Hypothalamus (tissue), 51 donors: ENCODE results near the gene OSBPL8.

ENCODE experiments used
- DNase-seq, 51 donors: peaks; one replicate each; lab custom pipeline; 2025; lab: John Stamatoyannopoulos, UW

The OSBPL8 gene

DNA sequence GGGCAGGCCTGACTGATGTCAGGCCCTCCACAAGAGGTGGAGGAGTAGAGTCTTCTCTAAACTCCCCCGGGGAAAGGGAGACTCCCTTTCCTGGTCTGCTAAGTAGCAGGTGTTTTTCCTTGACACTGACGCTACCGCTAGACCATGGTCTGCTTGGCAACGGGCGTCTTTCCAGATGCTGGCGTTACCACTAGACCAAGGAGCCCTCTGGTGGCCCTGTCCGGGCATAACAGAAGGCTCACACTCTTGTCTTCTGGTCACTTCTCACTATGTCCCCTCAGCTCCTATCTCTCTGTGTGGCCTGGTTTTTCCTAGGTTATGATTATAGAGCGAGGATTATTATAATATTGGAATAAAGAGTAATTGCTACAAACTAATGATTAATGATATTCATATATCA lies 86.7 kb downstream of the OSBPL8 start:
- DNase-seq = peak in 1 of 51 donors; percentile 9

- DNase-seq = no peak
These were observed 88.0 kb downstream of the OSBPL8 start for GRCh38 chr12:76471579-76471978.

DNA sequence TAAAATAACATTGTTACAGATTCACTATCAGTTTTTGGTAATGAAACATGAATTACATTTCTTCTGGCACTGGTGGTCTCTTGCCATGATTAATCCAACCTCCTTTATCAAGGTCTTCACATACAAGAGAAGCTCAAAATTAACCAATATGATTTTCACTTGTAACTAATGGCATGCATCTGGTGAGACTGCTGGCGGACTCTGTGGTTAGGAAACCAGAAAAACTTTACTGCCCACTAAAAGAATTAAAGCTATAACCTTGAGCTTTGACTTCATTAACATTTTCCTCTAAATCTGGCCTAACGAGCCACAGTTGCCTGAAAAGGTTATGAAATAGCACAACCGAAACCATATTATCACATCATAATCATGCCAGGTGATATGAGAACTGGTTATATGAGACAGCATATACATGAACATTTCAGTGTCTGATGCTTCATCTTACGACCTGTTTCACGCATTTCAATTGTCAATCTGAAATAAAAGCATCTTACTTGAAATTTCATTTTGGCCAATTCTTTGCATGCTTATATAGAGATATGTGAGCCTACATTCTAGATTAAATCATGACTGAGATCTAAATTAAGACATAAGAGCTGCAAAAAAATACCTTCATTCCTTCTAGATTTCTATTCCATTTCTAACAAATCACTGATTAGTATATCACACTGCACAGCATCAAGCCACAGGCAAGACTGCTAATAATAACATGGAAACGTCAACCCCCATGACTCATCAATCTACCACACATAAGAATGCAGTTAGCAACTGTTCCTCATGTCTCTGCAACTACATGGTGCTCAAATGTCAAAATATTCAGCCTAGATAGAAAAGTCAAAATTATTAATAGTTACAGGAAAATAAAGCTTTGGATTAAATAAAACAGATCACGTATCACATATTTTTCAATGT lies 89.3 kb downstream of the OSBPL8 start:
- peak in 1 of 51 donors; percentile 39 for DNase-seq

DNA sequence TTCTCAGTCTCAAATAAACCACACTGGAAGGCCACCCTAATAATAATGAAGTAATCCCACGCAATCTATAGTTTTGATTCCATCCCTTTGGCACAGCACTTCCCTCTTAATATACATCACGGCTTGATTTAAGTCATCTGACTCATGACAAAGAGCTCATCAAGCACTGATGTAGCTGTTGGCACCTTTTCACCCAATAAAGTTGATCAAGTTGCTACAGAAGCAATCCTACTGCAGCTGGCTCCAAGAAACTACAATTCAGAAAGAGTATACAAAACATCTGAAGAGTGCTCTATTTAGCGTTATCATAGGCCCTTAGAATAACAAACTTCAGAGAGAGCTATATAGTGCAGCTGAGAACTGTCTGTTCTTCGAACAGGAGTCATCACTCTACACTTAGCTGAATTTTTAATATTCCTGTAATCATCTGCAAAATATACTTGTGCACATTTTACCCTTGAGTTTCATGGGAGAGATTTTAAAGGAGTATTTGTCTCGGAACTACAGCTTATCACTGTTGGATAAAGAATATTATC lies 94.9 kb downstream of the OSBPL8 start:
- no peak for DNase-seq

DNA sequence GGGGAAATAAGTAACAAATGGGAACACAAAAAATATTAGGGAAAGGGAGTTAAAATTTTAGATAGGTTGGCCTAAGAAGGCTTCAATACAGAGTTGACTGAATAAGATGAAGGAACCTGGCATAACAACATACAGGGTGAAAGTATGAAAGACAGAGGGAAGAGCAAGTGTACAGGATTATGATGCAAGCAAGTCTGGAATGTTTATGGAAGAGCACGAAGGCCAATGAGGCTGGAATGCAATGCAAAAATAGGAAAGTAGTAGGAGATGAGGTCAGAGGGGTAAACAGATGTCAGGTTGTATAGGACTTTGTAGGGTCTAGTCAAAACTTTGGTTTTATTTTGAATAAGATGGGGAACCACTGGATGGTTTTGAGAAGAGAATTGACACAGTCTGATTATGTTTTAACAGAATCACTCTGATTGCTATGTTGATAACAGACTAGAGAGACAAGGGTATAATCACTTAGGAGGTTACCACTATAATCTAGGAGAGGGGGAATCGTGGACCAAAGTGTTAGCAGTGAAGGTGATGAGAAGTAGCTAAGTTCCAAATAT lies 96.8 kb downstream of the OSBPL8 start:
- no peak for DNase-seq

DNA sequence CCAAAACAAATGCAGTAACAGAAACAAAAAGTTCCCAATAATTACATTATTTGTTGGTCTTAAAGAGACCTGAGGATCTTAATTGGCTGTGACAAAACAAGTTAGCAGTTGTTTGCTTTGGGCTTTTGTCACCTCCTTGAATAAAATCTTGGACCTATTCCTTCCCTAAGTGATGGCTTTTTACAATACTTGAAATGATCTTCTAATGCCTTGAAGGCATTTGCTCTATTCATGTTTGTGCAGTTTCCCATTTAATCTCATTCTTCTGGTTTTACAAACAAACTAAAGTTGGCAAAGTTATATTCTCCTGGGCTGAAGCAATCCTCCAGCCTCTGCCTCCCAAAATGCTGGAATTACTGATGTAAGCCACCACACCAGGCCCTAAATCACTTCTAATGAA lies 98.8 kb downstream of the OSBPL8 start:
- DNase-seq = no peak

GRCh38 chr12:76457818-76458217 lies 101.8 kb downstream of the OSBPL8 start:
- no peak for DNase-seq

DNA sequence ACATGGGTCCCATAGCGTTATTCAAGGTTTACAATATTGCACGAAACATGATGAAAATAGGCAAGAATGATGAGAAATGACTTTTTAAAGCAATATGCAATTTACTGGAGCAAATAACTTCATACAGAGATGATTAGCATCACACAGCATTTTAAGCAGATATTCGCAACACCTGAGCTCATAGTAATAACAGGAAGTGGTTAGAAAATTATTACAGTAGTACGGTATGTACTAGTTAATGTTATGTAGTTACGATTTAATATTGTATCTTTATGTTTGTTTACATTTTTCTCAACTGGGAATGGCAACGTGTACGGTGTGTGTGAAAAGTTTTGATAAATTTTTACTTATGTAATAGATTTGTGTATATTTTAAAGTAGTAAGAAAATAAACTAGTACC lies 102.6 kb downstream of the OSBPL8 start:
- no peak for DNase-seq

DNA sequence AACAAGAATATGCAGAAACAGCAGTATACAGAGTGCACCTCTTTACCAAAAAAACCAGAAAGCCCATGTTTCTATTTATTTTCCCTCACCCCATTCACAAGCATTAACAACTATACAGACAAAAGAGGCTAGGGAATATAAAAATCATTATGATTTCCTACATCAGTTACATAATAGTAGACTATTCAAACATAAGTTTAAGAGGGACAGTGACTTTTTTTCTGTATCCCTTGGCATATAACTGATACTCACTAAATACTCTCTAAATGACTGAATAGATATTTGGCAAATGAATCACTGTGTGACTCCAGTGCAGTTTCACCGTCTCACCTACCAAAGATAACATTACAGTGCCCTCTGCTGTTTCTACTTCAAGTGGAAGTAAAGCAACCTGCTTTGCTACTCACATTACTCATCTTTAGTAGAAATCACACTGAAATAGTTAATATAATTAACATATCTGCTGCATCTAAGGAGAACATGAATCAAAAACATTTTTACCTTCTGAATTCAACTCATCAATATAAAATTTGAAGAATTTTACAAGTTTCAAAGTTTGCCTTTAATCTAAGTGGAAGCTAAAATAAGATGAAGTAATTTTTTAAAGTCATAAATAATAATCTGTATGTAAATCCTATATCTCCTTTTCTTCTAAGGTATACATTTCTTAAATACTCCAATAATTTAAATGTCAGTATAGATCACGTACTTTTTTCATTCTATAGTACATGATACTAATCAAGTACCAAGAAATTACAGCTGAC lies 103.8 kb downstream of the OSBPL8 start:
- DNase-seq = peak in 2 of 51 donors; percentile 0 to 33

DNA sequence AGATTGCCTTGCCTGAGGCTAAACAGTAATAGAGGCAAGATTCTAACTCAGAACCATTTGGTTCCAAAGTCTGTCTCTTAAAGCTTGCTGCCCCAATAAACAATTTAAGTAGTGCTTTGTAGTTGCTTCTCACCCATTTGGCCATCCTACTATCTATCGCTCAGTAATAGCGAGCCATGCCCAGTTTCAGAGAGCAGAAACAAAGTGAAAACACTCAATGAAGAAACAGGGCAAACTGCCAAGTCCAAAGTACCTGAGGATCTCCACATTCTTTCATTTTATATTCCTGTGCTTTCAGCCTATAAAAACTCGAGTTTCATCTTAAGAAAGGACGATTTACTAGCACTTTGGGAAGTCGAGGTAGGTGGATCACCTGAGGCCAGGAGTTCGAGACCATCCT lies 108.0 kb downstream of the OSBPL8 start:
- DNase-seq = no peak

- DNase-seq = no peak
These were observed 108.9 kb downstream of the OSBPL8 start for GRCh38 chr12:76450690-76451089.

DNA sequence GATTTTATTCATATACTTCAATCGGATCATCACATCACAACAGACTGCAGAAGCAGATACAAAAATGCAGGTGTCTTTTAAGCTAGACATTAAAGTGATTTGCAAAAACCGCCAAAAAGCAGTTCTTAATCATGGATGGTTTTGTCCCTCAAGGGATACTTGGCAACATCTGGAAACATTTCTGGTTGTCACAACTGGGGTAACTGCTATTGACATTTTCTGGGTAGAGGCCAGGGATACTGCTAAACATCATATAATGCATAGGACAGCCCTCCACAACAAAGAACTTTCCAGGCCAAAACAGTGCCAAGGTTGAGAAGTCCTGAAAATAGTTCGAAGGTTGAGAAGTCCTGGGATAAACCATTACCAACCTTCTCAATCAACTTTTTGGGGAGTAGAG lies 109.6 kb downstream of the OSBPL8 start:
- DNase-seq = no peak

DNA sequence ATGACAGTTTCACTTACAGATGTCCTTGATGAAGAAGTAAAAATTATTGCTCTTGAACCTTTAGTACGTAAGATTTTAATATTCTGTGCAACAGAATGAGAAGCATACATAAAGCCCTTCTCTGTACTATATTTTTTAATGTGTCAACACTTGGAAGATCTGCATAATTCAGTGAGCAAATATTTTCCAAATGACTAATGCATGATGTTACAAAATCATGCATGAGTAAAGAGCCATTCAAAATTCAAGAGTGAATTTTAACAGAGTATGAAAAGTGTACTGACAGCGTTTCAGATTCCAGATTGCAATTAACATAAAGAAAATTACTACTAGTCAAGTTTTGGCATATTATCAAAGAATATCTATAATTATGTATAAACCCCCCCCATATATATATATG lies 110.0 kb downstream of the OSBPL8 start:
- no peak for DNase-seq

DNA sequence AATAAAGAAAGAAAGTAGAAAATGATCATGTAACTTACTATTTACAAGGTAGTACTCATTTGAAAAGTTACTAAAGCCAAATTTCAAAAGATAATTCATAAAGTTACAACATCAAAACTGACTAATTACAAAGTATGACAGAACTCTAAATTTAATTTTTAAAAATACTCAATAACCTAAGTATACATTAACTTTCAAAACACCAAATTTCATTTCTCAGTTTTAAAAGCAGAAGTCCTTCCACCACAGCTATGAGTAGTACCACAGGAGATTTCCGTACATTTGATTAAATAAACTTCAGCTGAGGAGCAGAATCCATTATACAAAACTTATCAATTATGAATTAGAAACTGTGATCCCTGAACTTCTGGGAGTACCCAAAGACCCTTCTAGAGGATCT lies 110.6 kb downstream of the OSBPL8 start:
- DNase-seq = no peak

DNA sequence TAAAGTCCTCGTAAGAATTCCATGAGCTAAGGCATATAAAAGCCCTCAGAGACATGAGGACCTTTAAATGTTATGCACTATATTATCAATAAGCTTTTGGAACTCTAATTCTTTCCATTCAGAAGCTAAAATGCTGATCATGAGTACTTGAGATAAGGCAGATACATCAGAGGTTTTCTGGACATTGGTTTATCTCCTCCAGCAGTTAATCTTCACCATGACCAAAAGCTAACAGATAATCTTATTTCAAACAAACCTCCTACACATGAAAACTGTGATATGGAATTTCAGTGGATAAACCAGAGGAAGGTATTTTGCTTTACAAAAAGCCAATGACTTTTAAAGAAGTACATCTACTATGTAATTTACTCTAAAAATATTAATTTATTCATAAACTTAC lies 113.5 kb downstream of the OSBPL8 start:
- DNase-seq = no peak

DNA sequence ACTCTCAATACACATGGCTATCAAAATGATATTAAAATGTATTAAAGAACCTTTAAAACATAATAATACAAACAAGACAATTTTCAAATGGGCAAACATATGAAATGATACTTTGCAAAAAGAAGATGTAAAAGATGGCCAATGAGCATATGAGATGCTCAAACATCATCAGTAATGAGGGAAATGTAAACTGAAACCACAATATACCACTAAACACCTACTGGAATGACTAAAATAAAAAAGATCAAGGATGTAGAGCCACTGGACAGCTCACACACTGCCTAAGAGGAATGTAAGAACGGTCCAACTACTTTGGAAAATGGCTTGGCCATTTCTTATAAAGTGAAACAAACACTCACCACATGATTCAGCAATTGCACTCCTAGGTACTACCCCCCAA lies 114.1 kb downstream of the OSBPL8 start:
- no peak for DNase-seq

- no peak for DNase-seq
These were observed 115.1 kb downstream of the OSBPL8 start for GRCh38 chr12:76444408-76444984.

DNA sequence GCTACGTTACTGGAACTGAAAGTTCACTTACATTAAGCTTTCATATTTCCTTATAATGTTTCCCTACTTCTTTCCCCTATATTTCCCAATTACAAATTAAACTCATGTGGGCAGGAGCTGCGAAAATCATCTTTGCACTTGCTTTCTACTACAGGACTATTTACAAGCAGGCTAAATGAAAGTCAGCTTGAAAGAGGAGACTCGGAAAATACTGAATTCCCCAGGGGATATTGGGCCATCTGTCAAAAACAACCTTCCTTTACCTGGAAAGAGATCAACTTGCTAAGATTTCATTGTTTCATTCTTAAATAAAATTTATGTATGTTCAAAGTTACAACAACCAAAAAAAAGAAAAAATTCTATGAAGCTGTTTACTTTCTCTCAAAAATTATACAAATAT lies 118.6 kb downstream of the OSBPL8 start:
- no peak for DNase-seq

DNA sequence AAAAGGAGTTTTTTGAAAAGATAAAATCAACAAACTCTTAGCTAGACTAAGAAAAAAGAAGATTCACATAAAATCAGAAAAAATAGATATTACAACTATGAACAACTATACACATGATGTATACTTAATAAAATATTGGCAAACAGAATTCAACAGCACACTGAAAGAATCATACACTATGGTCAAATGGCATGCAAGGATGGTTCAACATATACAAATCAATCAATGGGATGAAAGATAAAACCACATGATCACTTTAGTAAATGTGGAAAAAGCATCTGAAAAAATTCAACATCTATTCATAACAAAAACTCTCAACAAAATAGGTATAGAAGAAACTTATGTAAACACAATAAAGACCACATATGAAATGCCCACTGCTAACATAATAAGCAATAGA lies 126.8 kb downstream of the OSBPL8 start:
- no peak for DNase-seq

DNA sequence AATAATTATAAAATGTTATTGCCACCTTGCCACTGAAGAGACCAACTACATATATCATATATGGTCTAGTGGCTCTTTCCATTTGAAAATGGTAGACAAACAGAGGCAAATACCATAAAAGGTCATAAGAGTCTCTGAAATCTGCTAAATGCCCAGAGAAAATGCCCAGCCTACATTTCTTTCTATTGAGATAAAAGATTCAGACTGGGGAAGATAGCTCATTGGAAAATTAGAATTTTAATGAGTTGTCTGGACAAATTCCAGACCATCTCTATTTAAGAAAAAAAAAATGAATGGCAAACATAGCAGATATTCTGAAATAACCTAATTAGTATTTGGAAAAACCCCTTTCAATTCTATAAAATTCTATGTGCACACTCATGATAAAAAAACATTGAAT lies 131.5 kb downstream of the OSBPL8 start:
- no peak for DNase-seq

DNA sequence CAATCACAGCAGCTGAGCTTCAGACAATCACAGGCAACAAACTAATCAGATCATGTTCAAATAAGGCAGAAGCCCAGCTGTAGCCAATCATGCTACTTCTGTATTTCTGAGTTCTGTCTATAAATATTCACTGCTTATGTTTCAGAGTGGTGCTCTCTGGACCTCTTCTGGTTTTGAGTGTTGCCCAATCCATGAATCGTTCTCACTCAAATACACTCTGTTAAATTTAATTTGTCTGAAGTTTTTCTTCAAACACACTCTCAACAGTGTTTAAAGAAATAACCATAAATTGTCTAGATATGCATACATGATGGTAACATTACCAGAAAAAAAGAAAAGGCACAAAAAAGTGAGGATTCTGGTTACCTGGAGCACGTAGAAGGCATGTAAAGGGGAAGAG lies 133.4 kb downstream of the OSBPL8 start:
- DNase-seq = no peak
